ENCODE data around the gene KIF24.

KIF24 gene

DNA sequence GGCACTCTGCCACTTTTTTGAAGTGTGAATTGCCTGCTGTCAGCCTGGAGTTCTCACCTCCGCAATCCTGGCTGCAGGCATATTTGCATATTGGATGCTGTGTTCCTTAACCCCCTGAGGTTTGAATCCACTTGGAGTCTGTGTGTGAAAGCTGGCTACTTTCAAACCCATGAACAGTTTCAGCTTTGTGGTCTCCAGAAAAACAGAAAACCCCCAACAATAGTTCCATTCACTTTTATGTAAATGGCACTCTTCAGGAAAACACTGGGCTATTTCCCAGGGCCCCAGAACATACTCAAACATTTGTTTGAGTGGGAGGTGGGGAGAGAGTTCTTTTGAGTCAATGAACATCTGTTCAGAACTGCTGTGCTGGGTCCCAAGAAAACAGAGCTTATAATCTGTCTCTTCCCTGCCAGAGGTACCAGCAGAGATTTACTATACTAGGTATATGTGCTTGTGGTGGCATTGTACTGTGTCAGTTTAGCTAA is 5.3 kb upstream of the KIF24 start:
- H3F3A ChIP-seq (ENCODE audit: insufficient read depth, low read length), result no peaks in the 10 kb centered on the region
- H3K36me3 ChIP-seq (ENCODE audit: insufficient read depth, low read length), result peaks cover 10% of the 10 kb centered on the region
- H3K4me1 ChIP-seq (ENCODE audit: insufficient read depth, low read length, severe bottlenecking), result peaks cover 17% of the 10 kb centered on the region
- no peak overlapping the region for H3K27ac ChIP-seq (ENCODE audit: low read depth, low read length, poor library complexity, severe bottlenecking)
- H3K9ac ChIP-seq (ENCODE audit: low read length), result no peak overlapping the region
- H3K4me3 ChIP-seq (ENCODE audit: low read depth, low read length, poor library complexity, severe bottlenecking), result no peak overlapping the region
- no peaks in the 10 kb centered on the region for H3K9me3 ChIP-seq (ENCODE audit: low read length)
- H3K9me2 ChIP-seq (ENCODE audit: low read depth, low read length), result no peaks in the 10 kb centered on the region
- H4K20me1 ChIP-seq (ENCODE audit: insufficient read depth, low read length), result no peaks in the 10 kb centered on the region
- H3K4me2 ChIP-seq (ENCODE audit: low read length), result no peak overlapping the region
- H2AFZ ChIP-seq (ENCODE audit: low read length), result no peak overlapping the region
- H3K79me2 ChIP-seq (ENCODE audit: insufficient read depth, low read length), result no peaks in the 10 kb centered on the region
- H3K27me3 ChIP-seq (ENCODE audit: insufficient read depth, low read length), result no peaks in the 10 kb centered on the region
- no peak for TF ChIP-seq EZH2 (IDR thresholded peaks at IDR 0.05; ENCODE audit: borderline replicate concordance, low read length)
- TF ChIP-seq, protein P1, sequence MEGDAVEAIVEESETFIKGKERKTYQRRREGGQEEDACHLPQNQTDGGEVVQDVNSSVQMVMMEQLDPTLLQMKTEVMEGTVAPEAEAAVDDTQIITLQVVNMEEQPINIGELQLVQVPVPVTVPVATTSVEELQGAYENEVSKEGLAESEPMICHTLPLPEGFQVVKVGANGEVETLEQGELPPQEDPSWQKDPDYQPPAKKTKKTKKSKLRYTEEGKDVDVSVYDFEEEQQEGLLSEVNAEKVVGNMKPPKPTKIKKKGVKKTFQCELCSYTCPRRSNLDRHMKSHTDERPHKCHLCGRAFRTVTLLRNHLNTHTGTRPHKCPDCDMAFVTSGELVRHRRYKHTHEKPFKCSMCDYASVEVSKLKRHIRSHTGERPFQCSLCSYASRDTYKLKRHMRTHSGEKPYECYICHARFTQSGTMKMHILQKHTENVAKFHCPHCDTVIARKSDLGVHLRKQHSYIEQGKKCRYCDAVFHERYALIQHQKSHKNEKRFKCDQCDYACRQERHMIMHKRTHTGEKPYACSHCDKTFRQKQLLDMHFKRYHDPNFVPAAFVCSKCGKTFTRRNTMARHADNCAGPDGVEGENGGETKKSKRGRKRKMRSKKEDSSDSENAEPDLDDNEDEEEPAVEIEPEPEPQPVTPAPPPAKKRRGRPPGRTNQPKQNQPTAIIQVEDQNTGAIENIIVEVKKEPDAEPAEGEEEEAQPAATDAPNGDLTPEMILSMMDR (IDR thresholded peaks at IDR 0.05; ENCODE audit: low read length), result no peak

DNA sequence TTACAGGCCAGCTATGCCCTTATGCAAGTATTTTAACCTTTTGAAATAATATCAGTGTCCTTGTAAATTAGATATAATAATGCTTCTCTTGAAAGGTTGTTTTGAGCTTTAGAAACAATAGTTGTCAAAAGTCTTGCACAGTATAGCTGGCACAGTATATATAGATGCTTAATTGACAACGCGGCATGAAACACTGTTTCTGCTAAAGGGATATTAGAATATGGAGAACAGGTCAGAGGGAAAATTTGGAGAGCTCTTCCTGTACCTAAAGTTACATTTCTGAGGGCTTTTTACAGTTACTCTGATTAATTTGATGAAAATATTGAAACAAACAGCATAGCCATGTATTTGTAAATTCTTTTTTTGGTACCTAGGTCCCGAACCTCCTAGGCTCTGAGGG is 4.8 kb upstream of the KIF24 start:
- Histone ChIP-seq H4K20me1 (ENCODE audit: insufficient read depth, low read length) (no peaks in the 10 kb centered on the region), H3K9me3 (ENCODE audit: low read length) (no peaks in the 10 kb centered on the region), H3K4me3 (ENCODE audit: low read depth, low read length, poor library complexity, severe bottlenecking) (no peak overlapping the region), H3K27ac (ENCODE audit: low read depth, low read length, poor library complexity, severe bottlenecking) (no peak overlapping the region), H3F3A (ENCODE audit: insufficient read depth, low read length) (no peaks in the 10 kb centered on the region), H3K36me3 (ENCODE audit: insufficient read depth, low read length) (peaks cover 4% of the 10 kb centered on the region), H3K27me3 (ENCODE audit: insufficient read depth, low read length) (no peaks in the 10 kb centered on the region), H3K9me2 (ENCODE audit: low read depth, low read length) (no peaks in the 10 kb centered on the region), H3K4me2 (ENCODE audit: low read length) (no peak overlapping the region), H3K79me2 (ENCODE audit: insufficient read depth, low read length) (no peaks in the 10 kb centered on the region), H3K9ac (ENCODE audit: low read length) (no peak overlapping the region), H3K4me1 (ENCODE audit: insufficient read depth, low read length, severe bottlenecking) (peaks cover 17% of the 10 kb centered on the region), H2AFZ (ENCODE audit: low read length) (no peak overlapping the region)
- no peak for TF ChIP-seq EZH2 (IDR thresholded peaks at IDR 0.05; ENCODE audit: borderline replicate concordance, low read length)
- TF ChIP-seq, protein P1 (IDR thresholded peaks at IDR 0.05; ENCODE audit: low read length), result no peak

DNA sequence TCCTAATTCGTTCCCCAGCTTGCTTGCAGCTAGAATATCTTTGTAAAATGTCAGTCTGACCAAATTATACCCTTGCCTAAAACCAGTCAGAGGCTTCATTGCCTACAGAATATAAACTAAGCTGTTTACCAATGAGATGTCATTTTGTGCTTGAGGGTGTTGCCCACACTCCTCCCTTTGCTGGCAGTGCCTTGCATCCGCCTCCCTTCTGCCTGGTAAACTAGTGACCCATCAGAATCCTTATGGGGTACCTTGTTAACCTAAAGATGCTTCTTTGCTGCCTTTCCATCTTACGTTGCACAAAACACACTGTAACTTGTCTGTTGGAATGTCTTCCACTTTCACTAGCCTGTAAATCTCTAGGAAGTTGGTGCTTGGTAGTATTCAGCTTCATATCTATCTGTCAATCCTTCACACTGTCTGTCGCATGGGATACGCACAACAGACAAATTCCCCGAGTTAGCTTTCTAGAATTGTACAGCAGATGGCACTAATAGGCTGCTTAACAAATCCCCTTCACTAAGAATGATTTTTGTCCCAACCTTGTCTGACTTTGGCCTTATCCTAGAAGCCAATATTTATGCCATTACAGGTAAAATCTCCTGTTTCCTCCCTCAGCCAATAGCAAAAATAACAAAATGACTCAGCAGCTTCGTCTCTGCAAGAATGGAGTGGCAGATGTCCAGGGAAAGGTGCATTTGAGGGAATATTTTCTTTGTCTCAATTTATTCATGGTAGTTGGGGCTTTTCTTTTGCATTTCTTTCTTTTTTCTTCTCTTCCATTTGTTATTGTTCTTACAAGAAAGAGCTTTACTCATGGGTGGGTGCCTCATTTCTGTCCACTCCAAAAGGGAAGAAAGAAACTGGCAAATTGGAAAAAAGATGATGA is 3.3 kb upstream of the KIF24 start:
- Histone ChIP-seq H4K20me1 (ENCODE audit: insufficient read depth, low read length) (no peaks in the 10 kb centered on the region), H3K4me1 (ENCODE audit: insufficient read depth, low read length, severe bottlenecking) (peaks cover 24% of the 10 kb centered on the region), H3K27me3 (ENCODE audit: insufficient read depth, low read length) (no peaks in the 10 kb centered on the region), H3F3A (ENCODE audit: insufficient read depth, low read length) (no peaks in the 10 kb centered on the region), H3K9ac (ENCODE audit: low read length) (no peak overlapping the region), H3K9me3 (ENCODE audit: low read length) (no peaks in the 10 kb centered on the region), H3K4me2 (ENCODE audit: low read length) (no peak overlapping the region), H3K9me2 (ENCODE audit: low read depth, low read length) (no peaks in the 10 kb centered on the region), H3K36me3 (ENCODE audit: insufficient read depth, low read length) (no peaks in the 10 kb centered on the region; the same call in 1 of the 2 replicates), H2AFZ (ENCODE audit: low read length) (no peak overlapping the region), H3K4me3 (ENCODE audit: low read depth, low read length, poor library complexity, severe bottlenecking) (no peak overlapping the region), H3K27ac (ENCODE audit: low read depth, low read length, poor library complexity, severe bottlenecking) (peak overlapping the region; percentile 25), H3K79me2 (ENCODE audit: insufficient read depth, low read length) (peaks cover 9% of the 10 kb centered on the region)
- TF ChIP-seq, protein P1 (IDR thresholded peaks at IDR 0.05; ENCODE audit: low read length), result peak; percentile 73
- TF ChIP-seq EZH2 (IDR thresholded peaks at IDR 0.05; ENCODE audit: borderline replicate concordance, low read length), result no peak

Measured in OCI-LY1 (cell line).